ENCODE results near the gene AUP1.

Gene AUP1

GRCh38 chr2:74538881-74539339 is 9.4 kb upstream of the AUP1 start:
- no peak for DNase-seq (ENCODE audit: low spot score)
- no peak overlapping the region for H3K27ac ChIP-seq
- POLR2A ChIA-PET (ENCODE audit: low non-redundant PET) = no interaction called here
- CTCF ChIA-PET = interaction anchor here (0.6 kb wide), 1 partner anchor 61 kb away, joined by 3 read pairs; no protein-coding TSS in a partner anchor
- no peak for TF ChIP-seq CTCF (conservative IDR thresholded peaks at IDR 0.05; ENCODE audit: low read depth)

GRCh38 chr2:74537140-74537539 is 7.6 kb upstream of the AUP1 start:
- POLR2A ChIA-PET (ENCODE audit: low non-redundant PET) = no interaction called here
- CTCF ChIA-PET = no interaction called here
- no peak for DNase-seq (ENCODE audit: low spot score)
- peak overlapping the region; percentile 22; the same call in 1 of the 2 replicates for H3K27ac ChIP-seq
- TF ChIP-seq CTCF (conservative IDR thresholded peaks at IDR 0.05; ENCODE audit: low read depth) = no peak

- POLR2A ChIA-PET (ENCODE audit: low non-redundant PET) = no interaction called here
- DNase-seq (ENCODE audit: low spot score) = no peak
- no peak for TF ChIP-seq CTCF (conservative IDR thresholded peaks at IDR 0.05; ENCODE audit: low read depth)
- peak overlapping the region; percentile 22; the same call in 1 of the 2 replicates for H3K27ac ChIP-seq
- CTCF ChIA-PET = no interaction called here
Observed at GRCh38 chr2:74536166-74536950, 6.9 kb upstream of the AUP1 start.

GRCh38 chr2:74535440-74535965 is 6.0 kb upstream of the AUP1 start:
- POLR2A ChIA-PET (ENCODE audit: low non-redundant PET) = no interaction called here
- no peak for TF ChIP-seq CTCF (conservative IDR thresholded peaks at IDR 0.05; ENCODE audit: low read depth)
- H3K27ac ChIP-seq = peak overlapping the region; percentile 10
- CTCF ChIA-PET = no interaction called here
- no peak for DNase-seq (ENCODE audit: low spot score)

- H3K27ac ChIP-seq = peak overlapping the region; percentile 10
- POLR2A ChIA-PET (ENCODE audit: low non-redundant PET) = no interaction called here
- CTCF ChIA-PET = no interaction called here
Observed at GRCh38 chr2:74534411-74534810, 4.9 kb upstream of the AUP1 start.

GRCh38 chr2:74533464-74533863 is 4.0 kb upstream of the AUP1 start:
- no peak for DNase-seq (ENCODE audit: low spot score)
- POLR2A ChIA-PET (ENCODE audit: low non-redundant PET) = no interaction called here

More at GRCh38 chr2:74534411-74534810, 4.9 kb upstream of the AUP1 start:
- no peak for TF ChIP-seq CTCF (conservative IDR thresholded peaks at IDR 0.05; ENCODE audit: low read depth)
- DNase-seq (ENCODE audit: low spot score) = no peak

More at GRCh38 chr2:74533464-74533863, 4.0 kb upstream of the AUP1 start:
- CTCF ChIA-PET = interaction anchor here (2.1 kb wide), 1 partner anchor 198 kb away, joined by 5 read pairs; no protein-coding TSS in a partner anchor
- TF ChIP-seq CTCF (conservative IDR thresholded peaks at IDR 0.05; ENCODE audit: low read depth) = no peak
- H3K27ac ChIP-seq = no peak overlapping the region

Measured in RWPE1 (cell line).